Fibroblast of lung (primary cell): ENCODE measurements around the gene IFT122.

Experiments used
- EZH2 ChIP-seq: IDR thresholded peaks from 2 replicates; pipeline ENCODE4 v1.5.1; 2012; ENCODE audit warnings: low read length, control low read depth, mild to moderate bottlenecking; ENCODE audit errors: missing control alignments
- TF ChIP-seq, protein P1 (sequence below), 2 donors: IDR thresholded peaks in 1 of 2; conservative IDR thresholded peaks in 1 of 2; 1 replicate in 1 of 2; 2 replicates in 1 of 2; pipeline ENCODE4 v1.5.1; 2011 to 2012; ENCODE audit warnings: low read length in 2 of 2, control low read depth in 1 of 2, inconsistent platforms in 1 of 2, low read depth in 1 of 2, mild to moderate bottlenecking in 1 of 2

DNA sequence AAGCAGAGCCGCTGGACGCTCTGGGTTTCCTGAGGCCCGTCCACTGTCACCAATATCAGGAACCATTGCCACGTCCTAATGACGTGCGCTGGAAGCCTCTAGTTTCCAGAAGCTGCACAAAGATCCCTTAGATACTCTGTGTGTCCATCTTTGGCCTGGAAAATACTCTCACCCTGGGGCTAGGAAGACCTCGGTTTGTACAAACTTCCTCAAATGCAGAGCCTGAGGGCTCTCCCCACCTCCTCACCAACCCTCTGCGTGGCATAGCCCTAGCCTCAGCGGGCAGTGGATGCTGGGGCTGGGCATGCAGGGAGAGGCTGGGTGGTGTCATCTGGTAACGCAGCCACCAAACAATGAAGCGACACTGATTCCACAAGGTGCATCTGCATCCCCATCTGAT lies 91.7 kb downstream of the IFT122 start:
- TF ChIP-seq, protein P1, sequence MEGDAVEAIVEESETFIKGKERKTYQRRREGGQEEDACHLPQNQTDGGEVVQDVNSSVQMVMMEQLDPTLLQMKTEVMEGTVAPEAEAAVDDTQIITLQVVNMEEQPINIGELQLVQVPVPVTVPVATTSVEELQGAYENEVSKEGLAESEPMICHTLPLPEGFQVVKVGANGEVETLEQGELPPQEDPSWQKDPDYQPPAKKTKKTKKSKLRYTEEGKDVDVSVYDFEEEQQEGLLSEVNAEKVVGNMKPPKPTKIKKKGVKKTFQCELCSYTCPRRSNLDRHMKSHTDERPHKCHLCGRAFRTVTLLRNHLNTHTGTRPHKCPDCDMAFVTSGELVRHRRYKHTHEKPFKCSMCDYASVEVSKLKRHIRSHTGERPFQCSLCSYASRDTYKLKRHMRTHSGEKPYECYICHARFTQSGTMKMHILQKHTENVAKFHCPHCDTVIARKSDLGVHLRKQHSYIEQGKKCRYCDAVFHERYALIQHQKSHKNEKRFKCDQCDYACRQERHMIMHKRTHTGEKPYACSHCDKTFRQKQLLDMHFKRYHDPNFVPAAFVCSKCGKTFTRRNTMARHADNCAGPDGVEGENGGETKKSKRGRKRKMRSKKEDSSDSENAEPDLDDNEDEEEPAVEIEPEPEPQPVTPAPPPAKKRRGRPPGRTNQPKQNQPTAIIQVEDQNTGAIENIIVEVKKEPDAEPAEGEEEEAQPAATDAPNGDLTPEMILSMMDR (conservative IDR thresholded peaks at IDR 0.05 in 1 of 2, IDR thresholded peaks at IDR 0.05 in 1 of 2; ENCODE audit: low read depth in 1 of 2, low read length in 2 of 2), result no peak
- TF ChIP-seq EZH2, result no peak
